Measurements from ENCODE around the gene KCNH2.

Gene KCNH2

DNA sequence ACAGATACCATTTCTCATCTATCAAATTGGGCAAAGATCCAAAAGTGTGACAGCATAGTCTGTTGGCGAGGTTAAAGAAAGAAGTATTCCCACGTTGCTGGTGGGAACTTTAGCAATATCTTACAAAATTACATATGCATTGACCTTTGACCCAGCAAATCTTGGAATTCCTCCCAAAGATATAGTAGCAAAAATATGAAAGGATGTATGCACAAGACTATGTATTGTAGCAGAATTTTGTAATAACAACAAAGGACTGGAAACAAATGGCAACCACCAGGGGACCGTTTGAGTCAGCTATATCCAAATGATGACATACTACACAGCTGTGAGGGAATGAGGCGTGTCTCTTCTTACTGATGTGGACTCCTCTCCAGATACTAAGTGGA is 50.2 kb downstream of the KCNH2 start:
- no peak overlapping the region for H3K27ac ChIP-seq
- no peak for DNase-seq (ENCODE audit: low spot score)
- H3K4me3 ChIP-seq = no peak overlapping the region
- no peak for TF ChIP-seq CTCF (IDR thresholded peaks at IDR 0.05)

- no peak overlapping the region for H3K27ac ChIP-seq
- no peak overlapping the region for H3K4me3 ChIP-seq
- no peak for TF ChIP-seq CTCF (IDR thresholded peaks at IDR 0.05)
- peak; percentile 45 for DNase-seq (ENCODE audit: low spot score)
Observed at GRCh38 chr7:150927157-150927955, 50.8 kb downstream of the KCNH2 start.

- peak; percentile 49 for DNase-seq (ENCODE audit: low spot score)
- H3K4me3 ChIP-seq = no peak overlapping the region
- no peak overlapping the region for H3K27ac ChIP-seq
- no peak for TF ChIP-seq CTCF (IDR thresholded peaks at IDR 0.05)
Observed at GRCh38 chr7:150926066-150926465, 52.1 kb downstream of the KCNH2 start.

- Histone ChIP-seq H3K4me3 (no peak overlapping the region), H3K27ac (no peak overlapping the region)
- DNase-seq (ENCODE audit: low spot score) = no peak
- TF ChIP-seq CTCF (IDR thresholded peaks at IDR 0.05) = no peak
Observed at GRCh38 chr7:150924369-150924781, 53.7 kb downstream of the KCNH2 start.

- no peak for DNase-seq (ENCODE audit: low spot score)
- Histone ChIP-seq H3K4me3 (no peak overlapping the region), H3K27ac (no peak overlapping the region)
- no peak for TF ChIP-seq CTCF (IDR thresholded peaks at IDR 0.05)
Observed at GRCh38 chr7:150923802-150924201, 54.3 kb downstream of the KCNH2 start.

- H3K4me3 ChIP-seq = no peak overlapping the region
Observed at GRCh38 chr7:150923196-150923595, 54.9 kb downstream of the KCNH2 start.

More at GRCh38 chr7:150923196-150923595, 54.9 kb downstream of the KCNH2 start:
- no peak for TF ChIP-seq CTCF (IDR thresholded peaks at IDR 0.05)
- no peak for DNase-seq (ENCODE audit: low spot score)
- H3K27ac ChIP-seq = no peak overlapping the region
